ENCODE results near the gene IGBP1. TPM values are rescaled to one million over a fixed set of nuclear protein-coding genes. Genes with fewer than 3 reads are reported as not detected.
A peak's percentile ranks its signal among the peaks of the same experiment; 100 is the strongest.
"Not testable (repeated sequence)": the region's sequence is repeated elsewhere in the genome, so short reads cannot be mapped to it uniquely, and the experiment has no call there.

The IGBP1 gene
- total RNA-seq = 29.8 and 30.5 TPM in 2 replicates

GRCh38 chrX:70133303-70134115 is at the start of gene IGBP1:
IGBP1 (plus strand) TSS chrX:70133447; CDS start chrX:70133948, 501 bp downstream.
- Mint-ChIP-seq H3K27ac (peak within 1 kb of the TSS; percentile 96), H3K9me3 (no peaks in the 10 kb centered on the region), H3K27me3 (no peaks in the 10 kb centered on the region), H3K4me1 (peaks cover 27% of the 10 kb centered on the region), H3K36me3 (ENCODE audit: low read depth) (peaks cover 24% of the 10 kb centered on the region), H3K4me3 (peak within 1 kb of the TSS; percentile 99)
- intact Hi-C loops (cut with micrococcal nuclease) = loop anchor here (1.0 to 10.0 kb wide), 9 partner anchors 34 to 1636 kb away; partner anchors contain the start of genes ARR3, EDA, P2RY4 and PDZD11
- DNase-seq = peak; percentile 92

GRCh38 chrX:70084592-70085240 is 48.5 kb upstream of the IGBP1 start:
- H3K27me3 Mint-ChIP-seq = no peaks in the 10 kb centered on the region
- no peak overlapping the region for H3K27ac Mint-ChIP-seq
- H3K4me3 Mint-ChIP-seq = no peak overlapping the region
- H3K4me1 Mint-ChIP-seq = no peaks in the 10 kb centered on the region
- no peaks in the 10 kb centered on the region for H3K36me3 Mint-ChIP-seq (ENCODE audit: low read depth)
- intact Hi-C loops (cut with micrococcal nuclease) = no loop called here
- no peaks in the 10 kb centered on the region for H3K9me3 Mint-ChIP-seq
- DNase-seq = no peak

- intact Hi-C loops (cut with micrococcal nuclease) = no loop called here
- Mint-ChIP-seq H3K4me3 (no peak overlapping the region), H3K27ac (no peak overlapping the region), H3K27me3 (no peaks in the 10 kb centered on the region), H3K4me1 (no peaks in the 10 kb centered on the region), H3K36me3 (ENCODE audit: low read depth) (no peaks in the 10 kb centered on the region), H3K9me3 (no peaks in the 10 kb centered on the region)
- no peak for DNase-seq
These were observed 45.2 kb upstream of the IGBP1 start for GRCh38 chrX:70087857-70088630.

- DNase-seq = no peak
- H3K36me3 Mint-ChIP-seq (ENCODE audit: low read depth) = no peaks in the 10 kb centered on the region
- intact Hi-C loops (cut with micrococcal nuclease) = no loop called here
- H3K4me1 Mint-ChIP-seq = no peaks in the 10 kb centered on the region
- no peak overlapping the region for H3K27ac Mint-ChIP-seq
- H3K27me3 Mint-ChIP-seq = no peaks in the 10 kb centered on the region
- H3K4me3 Mint-ChIP-seq = no peak overlapping the region
- no peaks in the 10 kb centered on the region for H3K9me3 Mint-ChIP-seq
These were observed 44.5 kb upstream of the IGBP1 start for GRCh38 chrX:70088751-70089150.

- Mint-ChIP-seq H3K4me3 (no peak overlapping the region), H3K27ac (no peak overlapping the region), H3K36me3 (ENCODE audit: low read depth) (no peaks in the 10 kb centered on the region), H3K27me3 (no peaks in the 10 kb centered on the region), H3K4me1 (no peaks in the 10 kb centered on the region), H3K9me3 (no peaks in the 10 kb centered on the region)
- intact Hi-C loops (cut with micrococcal nuclease) = no loop called here
- no peak for DNase-seq
These were observed 43.5 kb upstream of the IGBP1 start for GRCh38 chrX:70089604-70090297.

GRCh38 chrX:70092247-70092646 is 41.0 kb upstream of the IGBP1 start:
- DNase-seq = no peak
- Mint-ChIP-seq H3K9me3 (no peaks in the 10 kb centered on the region), H3K27ac (no peak overlapping the region), H3K27me3 (no peaks in the 10 kb centered on the region), H3K4me1 (no peaks in the 10 kb centered on the region), H3K4me3 (no peak overlapping the region), H3K36me3 (ENCODE audit: low read depth) (no peaks in the 10 kb centered on the region)
- intact Hi-C loops (cut with micrococcal nuclease) = no loop called here

- intact Hi-C loops (cut with micrococcal nuclease) = loop anchor here (2.0 kb wide), 3 partner anchors 63 to 603 kb away; no protein-coding TSS in a partner anchor
- Mint-ChIP-seq H3K4me1 (no peaks in the 10 kb centered on the region), H3K36me3 (ENCODE audit: low read depth) (no peaks in the 10 kb centered on the region), H3K27ac (no peak overlapping the region), H3K4me3 (no peak overlapping the region), H3K27me3 (peaks cover 3% of the 10 kb centered on the region), H3K9me3 (no peaks in the 10 kb centered on the region)
- no peak for DNase-seq
These were observed 37.2 kb upstream of the IGBP1 start for GRCh38 chrX:70096052-70096451.

- no peaks in the 10 kb centered on the region for H3K4me1 Mint-ChIP-seq
- intact Hi-C loops (cut with micrococcal nuclease) = no loop called here
- no peaks in the 10 kb centered on the region for H3K36me3 Mint-ChIP-seq (ENCODE audit: low read depth)
- H3K9me3 Mint-ChIP-seq = no peaks in the 10 kb centered on the region
- H3K27ac Mint-ChIP-seq = no peak overlapping the region
- DNase-seq = no peak
- no peak overlapping the region for H3K4me3 Mint-ChIP-seq
- H3K27me3 Mint-ChIP-seq = no peaks in the 10 kb centered on the region
These were observed 28.0 kb upstream of the IGBP1 start for GRCh38 chrX:70105229-70105628.

GRCh38 chrX:70111436-70112026 is 21.7 kb upstream of the IGBP1 start:
- H3K4me3 Mint-ChIP-seq; H3K27ac Mint-ChIP-seq; H3K9me3 Mint-ChIP-seq; intact Hi-C loops (cut with micrococcal nuclease); H3K36me3 Mint-ChIP-seq (ENCODE audit: low read depth); H3K4me1 Mint-ChIP-seq; H3K27me3 Mint-ChIP-seq; DNase-seq: not testable (repeated sequence)

- no peaks in the 10 kb centered on the region for H3K36me3 Mint-ChIP-seq (ENCODE audit: low read depth)
These were observed 15.5 kb upstream of the IGBP1 start for GRCh38 chrX:70117738-70118137.

GRCh38 chrX:70123014-70123413 is 10.2 kb upstream of the IGBP1 start:
- H3K27ac Mint-ChIP-seq; H3K9me3 Mint-ChIP-seq; H3K27me3 Mint-ChIP-seq; intact Hi-C loops (cut with micrococcal nuclease); H3K4me3 Mint-ChIP-seq; DNase-seq; H3K36me3 Mint-ChIP-seq (ENCODE audit: low read depth); H3K4me1 Mint-ChIP-seq: not testable (repeated sequence)

More at GRCh38 chrX:70117738-70118137, 15.5 kb upstream of the IGBP1 start:
- Mint-ChIP-seq H3K27ac (no peak overlapping the region), H3K4me1 (no peaks in the 10 kb centered on the region), H3K27me3 (no peaks in the 10 kb centered on the region), H3K9me3 (peaks cover 7% of the 10 kb centered on the region), H3K4me3 (no peak overlapping the region)
- intact Hi-C loops (cut with micrococcal nuclease) = no loop called here
- DNase-seq = no peak

GRCh38 chrX:70124678-70125077 is 8.6 kb upstream of the IGBP1 start:
- Mint-ChIP-seq H3K4me1 (no peaks in the 10 kb centered on the region), H3K36me3 (ENCODE audit: low read depth) (no peaks in the 10 kb centered on the region), H3K27me3 (no peaks in the 10 kb centered on the region), H3K27ac (no peak overlapping the region), H3K9me3 (no peaks in the 10 kb centered on the region), H3K4me3 (no peak overlapping the region)
- DNase-seq = no peak
- intact Hi-C loops (cut with micrococcal nuclease) = no loop called here

- intact Hi-C loops (cut with micrococcal nuclease) = no loop called here
- no peaks in the 10 kb centered on the region for H3K36me3 Mint-ChIP-seq (ENCODE audit: low read depth)
- H3K27ac Mint-ChIP-seq = no peak overlapping the region
- H3K4me1 Mint-ChIP-seq = peaks cover 8% of the 10 kb centered on the region
- DNase-seq = no peak
- no peak overlapping the region for H3K4me3 Mint-ChIP-seq
- no peaks in the 10 kb centered on the region for H3K9me3 Mint-ChIP-seq
- no peaks in the 10 kb centered on the region for H3K27me3 Mint-ChIP-seq
These were observed 5.2 kb upstream of the IGBP1 start for GRCh38 chrX:70128071-70128470.
